Osteocyte (in vitro differentiated cells): ENCODE measurements around the gene SCART1. TPM values are rescaled to one million over a fixed set of nuclear protein-coding genes. Genes with fewer than 3 reads are reported as not detected.

Experiments
- DNase-seq: peaks from one replicate; pipeline ENCODE4 v3.0.0; 2021; ENCODE audit warnings: mixed read lengths; ENCODE audit not compliant: unreplicated experiment; ENCODE audit errors: extremely low spot score
- H3K27ac Mint-ChIP-seq: one replicate; pipeline ENCODE4 v1.8.0; 2021; ENCODE audit warnings: mild to moderate bottlenecking, mixed read lengths; ENCODE audit not compliant: unreplicated experiment
- H3K27me3 Mint-ChIP-seq: one replicate; pipeline ENCODE4 v1.8.0; 2021; ENCODE audit warnings: mixed read lengths; ENCODE audit not compliant: unreplicated experiment
- H3K36me3 Mint-ChIP-seq: one replicate; pipeline ENCODE4 v1.8.0; 2021; ENCODE audit warnings: mixed read lengths; ENCODE audit not compliant: unreplicated experiment
- H3K4me1 Mint-ChIP-seq: one replicate; pipeline ENCODE4 v1.8.0; 2021; ENCODE audit warnings: mixed read lengths; ENCODE audit not compliant: unreplicated experiment
- H3K4me3 Mint-ChIP-seq: one replicate; pipeline ENCODE4 v1.8.0; 2021; ENCODE audit warnings: mild to moderate bottlenecking, moderate library complexity, mixed read lengths; ENCODE audit not compliant: unreplicated experiment
- H3K9me3 Mint-ChIP-seq: one replicate; pipeline ENCODE4 v1.8.0; 2021; ENCODE audit warnings: mixed read lengths; ENCODE audit not compliant: unreplicated experiment
- total RNA-seq: library from RNA; stranded (reverse); gene quantifications from 2 replicates; pipeline ENCODE4 v1.2.1, GENCODE V29; 2021
- TF ChIP-seq, protein P1 (sequence below): fragments of 200-600 bp; sonication (generic); IDR thresholded peaks from 2 replicates; pipeline ENCODE4 v1.5.0; 2021; ENCODE audit warnings: antibody characterized with exemption, mild to moderate bottlenecking, moderate library complexity

The SCART1 gene
- total RNA-seq, 1 donor from 2014 or later, result 3.2 TPM

DNA sequence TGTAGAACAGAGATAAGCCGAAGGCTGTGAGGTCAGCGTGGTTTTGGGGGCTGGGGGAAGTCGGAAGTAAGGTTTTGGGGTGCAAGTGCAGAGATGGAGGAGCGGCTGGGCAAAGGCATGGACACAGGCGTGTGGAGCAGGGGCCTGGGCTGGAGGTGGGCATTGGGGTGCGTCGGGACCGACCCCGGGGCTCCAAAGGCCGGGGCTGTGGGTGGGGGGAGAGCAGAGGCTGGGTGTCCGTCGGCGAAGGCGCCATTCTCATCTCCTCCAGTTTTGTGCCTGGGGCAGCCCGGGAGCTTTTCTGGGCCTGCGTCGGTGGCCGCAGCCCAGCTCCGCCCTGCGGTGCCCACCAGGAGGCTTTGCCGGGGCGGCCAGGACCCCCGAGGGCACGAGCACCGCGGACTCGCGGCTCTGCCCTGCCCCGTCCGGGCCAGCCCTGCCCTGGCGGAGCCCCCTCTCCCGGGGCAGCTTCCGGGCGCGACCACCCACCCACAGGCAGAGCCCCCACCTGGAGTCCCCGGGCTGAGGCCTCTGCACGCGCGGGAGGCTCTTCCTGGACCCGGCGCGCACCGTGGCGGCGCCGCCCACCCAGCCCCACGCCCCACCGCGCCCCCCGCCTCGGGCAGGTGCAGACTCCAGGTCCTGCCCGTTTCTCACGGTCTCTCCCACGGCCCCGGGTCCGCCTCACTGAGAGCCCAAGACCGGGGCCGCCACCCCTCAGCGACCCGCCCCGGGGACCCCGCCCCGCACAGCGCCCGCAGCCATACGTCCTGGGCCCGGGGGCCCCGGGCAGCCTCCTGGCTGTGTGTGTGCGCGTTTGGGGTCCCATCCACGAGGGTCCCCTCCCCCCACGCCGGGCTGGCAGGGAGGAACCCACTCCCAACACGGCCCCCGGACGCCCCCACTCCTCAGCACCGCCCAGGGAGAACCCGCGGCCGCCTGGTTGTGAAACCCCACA, 7.7 kb upstream of the SCART1 start:
- TF ChIP-seq, protein P1, sequence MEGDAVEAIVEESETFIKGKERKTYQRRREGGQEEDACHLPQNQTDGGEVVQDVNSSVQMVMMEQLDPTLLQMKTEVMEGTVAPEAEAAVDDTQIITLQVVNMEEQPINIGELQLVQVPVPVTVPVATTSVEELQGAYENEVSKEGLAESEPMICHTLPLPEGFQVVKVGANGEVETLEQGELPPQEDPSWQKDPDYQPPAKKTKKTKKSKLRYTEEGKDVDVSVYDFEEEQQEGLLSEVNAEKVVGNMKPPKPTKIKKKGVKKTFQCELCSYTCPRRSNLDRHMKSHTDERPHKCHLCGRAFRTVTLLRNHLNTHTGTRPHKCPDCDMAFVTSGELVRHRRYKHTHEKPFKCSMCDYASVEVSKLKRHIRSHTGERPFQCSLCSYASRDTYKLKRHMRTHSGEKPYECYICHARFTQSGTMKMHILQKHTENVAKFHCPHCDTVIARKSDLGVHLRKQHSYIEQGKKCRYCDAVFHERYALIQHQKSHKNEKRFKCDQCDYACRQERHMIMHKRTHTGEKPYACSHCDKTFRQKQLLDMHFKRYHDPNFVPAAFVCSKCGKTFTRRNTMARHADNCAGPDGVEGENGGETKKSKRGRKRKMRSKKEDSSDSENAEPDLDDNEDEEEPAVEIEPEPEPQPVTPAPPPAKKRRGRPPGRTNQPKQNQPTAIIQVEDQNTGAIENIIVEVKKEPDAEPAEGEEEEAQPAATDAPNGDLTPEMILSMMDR, result no peak
- H3K9me3 Mint-ChIP-seq, result peaks cover 30% of the 10 kb centered on the region

DNA sequence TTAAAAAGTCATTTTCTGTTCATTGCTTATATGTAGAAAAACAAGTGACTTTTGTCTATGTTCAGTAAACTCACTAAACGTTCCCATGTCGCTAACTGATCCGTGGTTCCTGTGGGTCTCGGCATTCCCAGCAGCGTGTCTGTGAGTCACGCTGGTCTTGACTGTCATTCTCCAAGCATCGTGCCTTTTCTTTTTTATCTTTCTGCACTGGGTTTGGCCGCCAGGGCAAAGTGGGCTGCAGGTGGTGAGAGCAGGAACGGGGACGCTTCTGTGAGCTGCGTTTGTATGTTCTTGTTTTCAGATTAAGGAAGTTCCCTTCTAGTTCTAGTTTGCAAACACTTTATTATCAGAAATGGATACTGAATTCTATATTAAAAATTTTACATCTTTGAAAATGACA, 6.8 kb upstream of the SCART1 start:
- DNase-seq, result no peak
- Mint-ChIP-seq H3K4me1 (no peaks in the 10 kb centered on the region), H3K27ac (no peak overlapping the region), H3K27me3 (no peaks in the 10 kb centered on the region), H3K36me3 (peaks cover 18% of the 10 kb centered on the region), H3K4me3 (no peak overlapping the region), H3K9me3 (peaks cover 30% of the 10 kb centered on the region)
- TF ChIP-seq, protein P1, result no peak

More for the DNA sequence above, 7.7 kb upstream of the SCART1 start:
- H3K4me3 Mint-ChIP-seq, result no peak overlapping the region
- H3K27ac Mint-ChIP-seq, result no peak overlapping the region
- H3K27me3 Mint-ChIP-seq, result no peaks in the 10 kb centered on the region
- peaks cover 18% of the 10 kb centered on the region for H3K36me3 Mint-ChIP-seq
- no peak for DNase-seq
- H3K4me1 Mint-ChIP-seq, result no peaks in the 10 kb centered on the region

DNA sequence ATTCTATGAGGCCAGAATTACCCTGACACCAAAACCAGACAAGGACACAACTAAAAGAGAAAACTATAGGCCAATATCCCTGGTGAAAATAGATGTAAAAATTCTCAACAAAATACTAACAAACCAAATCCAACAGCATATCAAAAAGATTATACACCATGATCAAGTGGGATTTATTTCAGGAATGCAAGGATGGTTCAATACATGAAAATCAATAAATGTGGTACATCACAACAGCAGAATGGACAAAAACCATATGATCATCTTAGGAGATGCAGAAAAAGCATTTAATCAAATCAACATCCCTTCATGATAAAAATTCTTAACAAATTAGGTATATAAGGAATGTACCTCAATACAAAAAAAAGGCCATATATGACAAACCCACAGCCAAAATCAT, 5.6 kb upstream of the SCART1 start:
- Mint-ChIP-seq H3K9me3 (peaks cover 31% of the 10 kb centered on the region), H3K27ac (no peak overlapping the region), H3K36me3 (peaks cover 18% of the 10 kb centered on the region), H3K27me3 (no peaks in the 10 kb centered on the region), H3K4me3 (no peak overlapping the region), H3K4me1 (no peaks in the 10 kb centered on the region)
- DNase-seq, result no peak
- TF ChIP-seq, protein P1, result no peak

DNA sequence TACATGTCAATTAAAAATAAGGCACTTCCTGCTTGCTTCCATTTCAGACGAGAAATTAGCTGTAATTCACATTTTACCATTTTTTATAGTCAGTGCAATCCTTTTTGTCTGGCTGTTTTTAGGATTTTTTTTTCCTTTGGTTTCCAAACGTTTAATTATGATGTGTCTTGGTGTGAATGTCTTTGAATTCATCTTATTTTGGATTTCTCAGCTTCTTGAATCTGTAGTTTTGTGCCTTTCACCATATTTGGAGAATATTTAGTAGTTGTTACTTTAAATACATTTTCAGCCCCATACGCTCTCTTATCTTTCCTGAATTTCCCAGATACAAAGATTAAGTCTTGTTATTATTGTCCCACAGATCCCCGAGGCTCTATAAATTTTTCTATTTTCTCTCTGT, 2.4 kb upstream of the SCART1 start:
- Mint-ChIP-seq H3K4me3 (no peak overlapping the region), H3K4me1 (no peaks in the 10 kb centered on the region), H3K9me3 (peaks cover 34% of the 10 kb centered on the region), H3K27ac (no peak overlapping the region), H3K27me3 (no peaks in the 10 kb centered on the region), H3K36me3 (peaks cover 18% of the 10 kb centered on the region)
- DNase-seq, result no peak
- TF ChIP-seq, protein P1, result no peak

DNA sequence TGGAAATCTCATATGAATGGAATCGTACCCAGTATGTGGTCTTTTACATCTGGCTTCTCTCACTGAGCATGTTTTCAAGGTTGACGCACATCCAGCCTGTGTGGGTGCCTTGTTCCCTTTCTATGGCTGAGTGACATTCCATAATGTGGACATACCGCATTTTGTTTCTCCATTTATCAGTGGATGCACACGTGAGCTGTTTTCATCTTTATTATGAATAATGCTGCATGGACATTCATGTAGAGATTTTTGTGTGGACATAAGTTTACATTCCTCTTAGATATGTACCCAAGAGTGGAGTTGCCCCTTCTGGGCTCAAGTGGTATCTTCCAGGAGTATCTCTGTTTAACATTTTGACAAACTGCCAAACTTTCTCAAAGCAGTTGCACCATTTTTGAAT, 1.3 kb upstream of the SCART1 start:
- peaks cover 24% of the 10 kb centered on the region for H3K9me3 Mint-ChIP-seq
- TF ChIP-seq, protein P1, result no peak
- H3K27me3 Mint-ChIP-seq, result no peaks in the 10 kb centered on the region
- H3K27ac Mint-ChIP-seq, result no peak overlapping the region
- no peak overlapping the region for H3K4me3 Mint-ChIP-seq
- no peak for DNase-seq
- no peaks in the 10 kb centered on the region for H3K4me1 Mint-ChIP-seq
- H3K36me3 Mint-ChIP-seq, result peaks cover 12% of the 10 kb centered on the region
